Neuronal stem cell (in vitro differentiated cells): ENCODE data around the gene PHLPP2.
A peak's percentile ranks its signal among the peaks of the same experiment; 100 is the strongest.

Source experiments
- DNase-seq: peaks from one replicate; pipeline ENCODE4 v3.0.0-alpha.2; 2013; ENCODE audit warnings: low spot score
- H2AFZ ChIP-seq: one replicate; pipeline ENCODE4 v1.6.1; 2013; ENCODE audit warnings: mild to moderate bottlenecking, low read length, inconsistent platforms
- H2AK5ac ChIP-seq: 2 replicates; pipeline ENCODE4 v1.6.1; 2013; ENCODE audit warnings: low read depth, mild to moderate bottlenecking, inconsistent platforms, low read length, moderate library complexity, mixed read lengths
- H2BK120ac ChIP-seq: 2 replicates; pipeline ENCODE4 v1.6.1; 2013; ENCODE audit warnings: low read depth, mild to moderate bottlenecking, inconsistent platforms, low read length, moderate library complexity, mixed read lengths
- H2BK12ac ChIP-seq: one replicate; pipeline ENCODE4 v1.6.1; 2013; ENCODE audit warnings: low read length, inconsistent platforms
- H2BK15ac ChIP-seq: 2 replicates; pipeline ENCODE4 v1.6.1; 2013; ENCODE audit warnings: mild to moderate bottlenecking, low read length, inconsistent platforms, mixed read lengths
- H2BK5ac ChIP-seq: one replicate; pipeline ENCODE4 v1.6.1; 2013; ENCODE audit warnings: inconsistent platforms, mild to moderate bottlenecking, low read length, moderate library complexity
- H3K14ac ChIP-seq: one replicate; pipeline ENCODE4 v1.6.1; 2013; ENCODE audit warnings: low read length, inconsistent platforms
- H3K18ac ChIP-seq: 2 replicates; pipeline ENCODE4 v1.6.1; 2013; ENCODE audit warnings: low read length, inconsistent platforms
- H3K23ac ChIP-seq: 2 replicates; pipeline ENCODE4 v1.6.1; 2013; ENCODE audit warnings: low read depth, mild to moderate bottlenecking, mixed read lengths, low read length, inconsistent platforms; ENCODE audit not compliant: poor library complexity
- H3K27ac ChIP-seq: replicated peaks from 3 replicates; pipeline ENCODE4 v1.5.1; 2013; ENCODE audit warnings: low read length, inconsistent platforms
- H3K27me3 ChIP-seq, 3 experiments: 2 replicates each; pipeline ENCODE4 v1.6.1; 2013; ENCODE audit warnings: low read length in 3 of 3, mild to moderate bottlenecking in 2 of 3, inconsistent platforms in 1 of 3, low read depth in 1 of 3, mixed read lengths in 1 of 3, moderate library complexity in 1 of 3; ENCODE audit not compliant: control insufficient read depth in 3 of 3, insufficient read depth in 3 of 3
- H3K36me3 ChIP-seq, 2 donors: replicated peaks in 1 of 2; 2 replicates each; pipeline ENCODE4 v1.6.1; 2013; ENCODE audit warnings: low read length in 2 of 2; ENCODE audit not compliant: control insufficient read depth in 2 of 2, insufficient read depth in 2 of 2
- H3K4ac ChIP-seq: 2 replicates; pipeline ENCODE4 v1.6.1; 2013; ENCODE audit warnings: inconsistent platforms, mild to moderate bottlenecking, low read length, moderate library complexity
- H3K4me1 ChIP-seq, 2 donors: 1 replicate in 1 of 2; 2 replicates in 1 of 2; pipeline ENCODE4 v1.6.1; 2013; ENCODE audit warnings: low read length in 2 of 2, low read depth in 1 of 2; ENCODE audit not compliant: control insufficient read depth in 2 of 2, insufficient read depth in 1 of 2
- H3K4me2 ChIP-seq: one replicate; pipeline ENCODE4 v1.6.1; 2013; ENCODE audit warnings: mild to moderate bottlenecking, low read length, inconsistent platforms; ENCODE audit not compliant: insufficient read depth, poor library complexity, severe bottlenecking
- H3K4me3 ChIP-seq, 2 donors: 2 replicates each; pipeline ENCODE4 v1.5.1; 2013; ENCODE audit warnings: low read length in 2 of 2, mild to moderate bottlenecking in 2 of 2, inconsistent platforms in 1 of 2, moderate library complexity in 1 of 2
- H3K79me1 ChIP-seq: one replicate; pipeline ENCODE4 v1.6.1; 2013; ENCODE audit warnings: low read depth, mild to moderate bottlenecking, inconsistent platforms, low read length, moderate library complexity
- H3K9ac ChIP-seq: one replicate; pipeline ENCODE4 v1.6.1; 2013; ENCODE audit warnings: mild to moderate bottlenecking, low read depth, low read length, inconsistent platforms; ENCODE audit not compliant: poor library complexity
- H3K9me3 ChIP-seq, 2 donors: replicated peaks in 1 of 2; 2 replicates each; pipeline versions ENCODE3 to v1.6.1; 2013; ENCODE audit warnings: low read length in 2 of 2, mild to moderate bottlenecking in 2 of 2, inconsistent platforms in 1 of 2, low read depth in 1 of 2, mixed read lengths in 1 of 2, moderate library complexity in 1 of 2; ENCODE audit not compliant: control insufficient read depth in 2 of 2, insufficient read depth in 1 of 2
- H4K8ac ChIP-seq: one replicate; pipeline ENCODE4 v1.6.1; 2013; ENCODE audit warnings: low read depth, mild to moderate bottlenecking, inconsistent platforms, low read length, moderate library complexity
- H4K91ac ChIP-seq: one replicate; pipeline ENCODE4 v1.6.1; 2013; ENCODE audit warnings: low read length, low read depth, mild to moderate bottlenecking, inconsistent platforms; ENCODE audit not compliant: poor library complexity
- WGBS, 2 donors: extraction: QIAGEN DNeasy Blood & Tissue Kit; methylation state at CpG; one replicate each; pipeline ENCODE4 v1.1.7; 2013; ENCODE audit warnings: missing lambda C conversion rate in 2 of 2, mixed read lengths in 1 of 2; ENCODE audit not compliant: insufficient read length in 2 of 2, insufficient replicate concordance in 1 of 2; ENCODE audit errors: extremely low coverage in 2 of 2; 5-methylcytosine and 5-hydroxymethylcytosine counted together

The PHLPP2 gene

DNA sequence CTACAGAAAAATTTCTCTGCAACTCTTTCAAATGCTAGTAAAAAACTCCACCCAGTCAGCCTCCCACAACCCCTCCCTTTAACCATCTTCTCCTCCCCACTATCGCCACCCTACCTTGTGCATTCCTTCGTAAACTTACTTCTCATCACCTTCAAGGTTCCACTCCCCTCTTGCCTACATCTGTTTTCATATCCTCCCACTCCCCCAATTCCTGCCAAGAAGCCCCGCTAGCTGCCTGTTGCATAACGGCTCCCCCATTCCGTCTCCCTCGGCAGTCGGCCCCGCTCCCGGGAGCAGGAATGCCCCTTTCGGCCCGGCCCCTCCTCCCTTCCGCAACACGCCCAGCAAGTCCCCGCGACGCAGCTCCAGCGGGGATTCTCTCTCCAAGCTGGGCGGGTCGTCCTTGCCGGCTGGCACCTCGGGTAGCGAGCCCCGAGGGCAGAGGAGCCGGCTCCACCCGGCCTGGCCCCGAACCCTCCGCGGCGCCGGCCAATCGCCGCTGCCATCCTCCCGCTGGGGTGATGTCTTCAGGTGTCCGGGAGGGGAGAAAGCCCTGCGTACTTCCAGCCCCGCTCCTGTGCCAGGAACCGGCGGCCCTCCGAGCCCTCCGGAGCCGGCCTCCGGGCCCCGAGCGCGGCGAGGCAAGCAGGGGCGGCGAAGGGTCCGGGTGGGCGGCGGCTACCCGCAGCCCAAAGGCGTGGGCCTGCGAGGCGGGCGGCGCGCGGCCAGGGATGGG lies 1.5 kb downstream of the PHLPP2 start:
- peak overlapping the region; percentile 95 for H3K9ac ChIP-seq
- peaks cover 0 to 3% of the 10 kb centered on the region in 2 donors for H3K4me1 ChIP-seq
- H3K23ac ChIP-seq: peak overlapping the region; percentile 89
- peak overlapping the region; percentile 66 for H3K4me2 ChIP-seq
- H2AFZ ChIP-seq: peak overlapping the region; percentile 94
- H4K91ac ChIP-seq: no peak overlapping the region
- no peak overlapping the region for H4K8ac ChIP-seq
- H3K79me1 ChIP-seq: no peaks in the 10 kb centered on the region
- no peaks in the 10 kb centered on the region for H3K9me3 ChIP-seq
- H3K4ac ChIP-seq: no peak overlapping the region
- H3K27ac ChIP-seq: peak overlapping the region; percentile 85
- peak overlapping the region; percentile 94 for H3K14ac ChIP-seq
- H3K4me3 ChIP-seq: peak overlapping the region; percentile 65 to 97
- WGBS, 2 donors: no CpG with 5 or more reads among the region's 59 CpGs
- DNase-seq: peak; percentile 78
- H2BK12ac ChIP-seq: peak overlapping the region; percentile 10
- H2BK120ac ChIP-seq: no peak overlapping the region
- peak overlapping the region; percentile 66 for H2BK5ac ChIP-seq
- peak overlapping the region; percentile 49 for H2BK15ac ChIP-seq
- peak overlapping the region; percentile 98 for H3K18ac ChIP-seq
- peaks cover 0 to 16% of the 10 kb centered on the region in 2 donors for H3K36me3 ChIP-seq
- peak overlapping the region; percentile 63 for H2AK5ac ChIP-seq
- H3K27me3 ChIP-seq: peaks cover 0 to 10% (median 5%) of the 10 kb centered on the region in 3 experiments

- peaks cover 0 to 10% (median 5%) of the 10 kb centered on the region in 3 experiments for H3K27me3 ChIP-seq
- no peak overlapping the region for H3K23ac ChIP-seq
- no peak overlapping the region for H3K4me3 ChIP-seq
- no peak overlapping the region for H3K18ac ChIP-seq
- no peak overlapping the region for H2BK15ac ChIP-seq
- H3K9ac ChIP-seq: no peak overlapping the region
- H2BK5ac ChIP-seq: no peak overlapping the region
- WGBS, 2 donors: no CpG with 5 or more reads among the region's 8 CpGs
- no peak overlapping the region for H3K4me2 ChIP-seq
- H3K27ac ChIP-seq: no peak overlapping the region
- no peak overlapping the region for H4K8ac ChIP-seq
- H3K9me3 ChIP-seq: no peaks in the 10 kb centered on the region
- no peak overlapping the region for H2AK5ac ChIP-seq
- H2AFZ ChIP-seq: no peak overlapping the region
- H2BK120ac ChIP-seq: no peak overlapping the region
- H3K79me1 ChIP-seq: no peaks in the 10 kb centered on the region
- no peak overlapping the region for H4K91ac ChIP-seq
- H3K36me3 ChIP-seq: peaks cover 0 to 16% of the 10 kb centered on the region in 2 donors
- H3K14ac ChIP-seq: no peak overlapping the region
- no peak for DNase-seq
- H2BK12ac ChIP-seq: no peak overlapping the region
- no peak overlapping the region for H3K4ac ChIP-seq
- H3K4me1 ChIP-seq: peaks cover 0 to 3% of the 10 kb centered on the region in 2 donors
These were observed 3.3 kb downstream of the PHLPP2 start for GRCh38 chr16:71721066-71721740.

DNA sequence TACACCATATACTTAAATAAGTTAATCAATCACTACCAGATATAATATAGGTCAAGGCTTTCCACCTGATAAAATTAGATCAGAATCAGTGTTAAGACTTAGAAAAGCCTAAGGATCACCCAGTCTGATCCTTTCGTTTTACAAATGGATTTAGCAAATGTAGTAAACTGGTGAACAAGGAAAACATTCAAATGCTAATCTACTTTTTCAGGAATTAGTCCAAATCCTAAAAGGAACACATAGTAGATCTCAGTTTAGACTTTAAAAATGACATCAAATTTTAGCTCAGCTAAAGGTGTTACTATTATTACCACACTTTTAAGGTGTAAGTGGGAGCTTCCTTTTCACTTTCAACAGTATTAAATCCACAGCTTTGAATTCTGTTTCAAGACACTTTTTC lies 12.0 kb downstream of the PHLPP2 start:
- H3K4me2 ChIP-seq: no peak overlapping the region
- no peaks in the 10 kb centered on the region for H3K79me1 ChIP-seq
- no peak overlapping the region for H3K18ac ChIP-seq
- H2AK5ac ChIP-seq: no peak overlapping the region
- H3K4me1 ChIP-seq: peaks cover 1 to 6% of the 10 kb centered on the region in 2 donors
- no peak overlapping the region for H2BK12ac ChIP-seq
- H4K91ac ChIP-seq: no peak overlapping the region
- no peaks in the 10 kb centered on the region for H3K9me3 ChIP-seq
- H3K9ac ChIP-seq: no peak overlapping the region
- no peak overlapping the region for H3K14ac ChIP-seq
- no peak overlapping the region for H2AFZ ChIP-seq
- no peak overlapping the region for H3K23ac ChIP-seq
- no peaks in the 10 kb centered on the region for H3K27me3 ChIP-seq
- no peak for DNase-seq
- H3K36me3 ChIP-seq: peaks cover 2 to 50% of the 10 kb centered on the region in 2 donors
- no peak overlapping the region for H3K27ac ChIP-seq
- H4K8ac ChIP-seq: no peak overlapping the region
- WGBS, 2 donors: no CpG with 5 or more reads among the region's 1 CpG
- no peak overlapping the region for H2BK15ac ChIP-seq
- no peak overlapping the region for H3K4ac ChIP-seq
- no peak overlapping the region for H3K4me3 ChIP-seq
- H2BK120ac ChIP-seq: no peak overlapping the region
- no peak overlapping the region for H2BK5ac ChIP-seq

- Histone ChIP-seq H2BK5ac (no peak overlapping the region), H3K27ac (no peak overlapping the region), H3K79me1 (no peaks in the 10 kb centered on the region), H2BK120ac (no peak overlapping the region), H3K4me3 (no peak overlapping the region), H4K91ac (no peak overlapping the region), H4K8ac (no peak overlapping the region), H2AK5ac (no peak overlapping the region), H3K36me3 (peaks cover 2 to 50% of the 10 kb centered on the region in 2 donors), H2BK15ac (no peak overlapping the region), H3K23ac (no peak overlapping the region), H2AFZ (no peak overlapping the region), H3K18ac (no peak overlapping the region), H3K14ac (no peak overlapping the region), H3K4me2 (no peak overlapping the region), H3K4ac (no peak overlapping the region), H3K27me3 (no peaks in the 10 kb centered on the region), H2BK12ac (no peak overlapping the region), H3K4me1 (peaks cover 5 to 10% of the 10 kb centered on the region in 2 donors), H3K9me3 (no peaks in the 10 kb centered on the region), H3K9ac (no peak overlapping the region)
- WGBS, 2 donors: no CpG with 5 or more reads among the region's 3 CpGs
- DNase-seq: no peak
These were observed 12.7 kb downstream of the PHLPP2 start for GRCh38 chr16:71711789-71712188.
